Lung microvascular endothelial cell (primary cell): ENCODE measurements around the gene CREB5. TPM values are rescaled to one million over a fixed set of nuclear protein-coding genes. Genes with fewer than 3 reads are reported as not detected.
A peak's percentile ranks its signal among the peaks of the same experiment; 100 is the strongest.
"Not testable (repeated sequence)": the region's sequence is repeated elsewhere in the genome, so short reads cannot be mapped to it uniquely, and the experiment has no call there.

Experiments
- DNase-seq, 2 donors: peaks; one replicate each; pipeline versions ENCODE4 v3.0.0 to v3.0.0-alpha.2; 2010; ENCODE audit warnings: low read depth in 2 of 2
- total RNA-seq: library from RNA; depleted of rRNA; stranded (reverse); fragments of >200 nt; gene quantifications from 2 replicates; pipeline ENCODE4 v1.2.1, GENCODE V29; 2014

The CREB5 gene
- total RNA-seq, 1 donor from 2014 or later = 3.2 TPM

GRCh38 chr7:28804990-28805389 is 392.7 kb downstream of the CREB5 start:
- DNase-seq = no peak

- peak in 1 of 2 donors; percentile 20 for DNase-seq
These were observed 394.5 kb downstream of the CREB5 start for GRCh38 chr7:28806841-28807240.

- DNase-seq = no peak
These were observed 395.2 kb downstream of the CREB5 start for GRCh38 chr7:28807396-28807994.

- no peak for DNase-seq
These were observed 396.6 kb downstream of the CREB5 start for GRCh38 chr7:28808796-28809533.

GRCh38 chr7:28811008-28811407 is 398.7 kb downstream of the CREB5 start:
- no peak for DNase-seq

- no peak for DNase-seq
These were observed 399.5 kb downstream of the CREB5 start for GRCh38 chr7:28811701-28812430.

GRCh38 chr7:28812616-28813015 is 400.3 kb downstream of the CREB5 start:
- no peak for DNase-seq

GRCh38 chr7:28813243-28813962 is 401.1 kb downstream of the CREB5 start:
- no peak for DNase-seq

GRCh38 chr7:28815369-28815927 is 403.1 kb downstream of the CREB5 start:
- no peak for DNase-seq

- no peak for DNase-seq
These were observed 403.6 kb downstream of the CREB5 start for GRCh38 chr7:28815928-28816373.

GRCh38 chr7:28818996-28819395 is 406.7 kb downstream of the CREB5 start:
- DNase-seq = no peak

- no peak for DNase-seq
These were observed 411.3 kb downstream of the CREB5 start for GRCh38 chr7:28823582-28823981.

- not testable (repeated sequence) for DNase-seq
These were observed 413.6 kb downstream of the CREB5 start for GRCh38 chr7:28825817-28826448.

- DNase-seq = no peak
These were observed 418.5 kb downstream of the CREB5 start for GRCh38 chr7:28830846-28831245.

- no peak for DNase-seq
These were observed 420.4 kb downstream of the CREB5 start for GRCh38 chr7:28832669-28833068.

- DNase-seq = no peak
These were observed 423.5 kb downstream of the CREB5 start for GRCh38 chr7:28835800-28836199.

GRCh38 chr7:28836716-28837115 is 424.4 kb downstream of the CREB5 start:
- no peak for DNase-seq

GRCh38 chr7:28837216-28837615 is 424.9 kb downstream of the CREB5 start:
- no peak for DNase-seq

GRCh38 chr7:28840592-28840995 is 428.3 kb downstream of the CREB5 start:
- DNase-seq = peak; percentile 6 to 14

GRCh38 chr7:28841766-28842165 is 429.4 kb downstream of the CREB5 start:
- DNase-seq = no peak

GRCh38 chr7:28842769-28843295 is 430.5 kb downstream of the CREB5 start:
- no peak for DNase-seq
